Measurements from ENCODE around the gene SPCS2.
A peak's percentile ranks its signal among the peaks of the same experiment; 100 is the strongest.
"Not testable (repeated sequence)": the region's sequence is repeated elsewhere in the genome, so short reads cannot be mapped to it uniquely, and the experiment has no call there.

SPCS2 gene

GRCh38 chr11:74950374-74950969, 1.4 kb downstream of the SPCS2 start:
- no peak for DNase-seq

GRCh38 chr11:74951226-74951625, 2.2 kb downstream of the SPCS2 start:
- no peak for DNase-seq

- no peak for DNase-seq
These were observed 3.7 kb downstream of the SPCS2 start for GRCh38 chr11:74952752-74953151.

GRCh38 chr11:74953451-74953850, 4.4 kb downstream of the SPCS2 start:
- DNase-seq: no peak

- DNase-seq: no peak
These were observed 5.1 kb downstream of the SPCS2 start for GRCh38 chr11:74954199-74954598.

GRCh38 chr11:74956397-74957015, 7.4 kb downstream of the SPCS2 start:
- no peak for DNase-seq

- DNase-seq: no peak
These were observed 9.0 kb downstream of the SPCS2 start for GRCh38 chr11:74957937-74958629.

- DNase-seq: not testable (repeated sequence)
These were observed 11.1 kb downstream of the SPCS2 start for GRCh38 chr11:74960128-74960527.

GRCh38 chr11:74966651-74967050, 17.6 kb downstream of the SPCS2 start:
- no peak for DNase-seq

GRCh38 chr11:74970852-74971395, 21.9 kb downstream of the SPCS2 start:
- no peak for DNase-seq

GRCh38 chr11:74971424-74971823, 22.4 kb downstream of the SPCS2 start:
- no peak for DNase-seq

- DNase-seq: no peak
These were observed 29.0 kb downstream of the SPCS2 start for GRCh38 chr11:74978041-74978440.

- no peak for DNase-seq
These were observed 31.6 kb downstream of the SPCS2 start for GRCh38 chr11:74980634-74981033.

GRCh38 chr11:74981888-74982287, 32.8 kb downstream of the SPCS2 start:
- no peak for DNase-seq

GRCh38 chr11:74984070-74984469, 35.0 kb downstream of the SPCS2 start:
- DNase-seq: no peak

- no peak for DNase-seq
These were observed 35.7 kb downstream of the SPCS2 start for GRCh38 chr11:74984730-74985129.

GRCh38 chr11:74988541-74989259, 39.6 kb downstream of the SPCS2 start, which contains the start of gene NEU3:
Gene NEU3 (plus strand): TSS chr11:74988933. CDS start chr11:74989061, 128 bp downstream.
- DNase-seq: peak; percentile 89

- no peak for DNase-seq
These were observed 40.2 kb downstream of the SPCS2 start for GRCh38 chr11:74989260-74989638.

GRCh38 chr11:74990150-74990549, 41.1 kb downstream of the SPCS2 start:
- not testable (repeated sequence) for DNase-seq

GRCh38 chr11:74990941-74991340, 41.9 kb downstream of the SPCS2 start:
- DNase-seq: no peak

GRCh38 chr11:74992852-74993251, 43.8 kb downstream of the SPCS2 start:
- DNase-seq: no peak

- no peak for DNase-seq
These were observed 51.9 kb downstream of the SPCS2 start for GRCh38 chr11:75000975-75001354.

GRCh38 chr11:75001686-75002085, 52.6 kb downstream of the SPCS2 start:
- no peak for DNase-seq
